ENCODE results near the gene OARD1. TPM values are rescaled to one million over a fixed set of nuclear protein-coding genes. Genes with fewer than 3 reads are reported as not detected.

The OARD1 gene
- total RNA-seq, 2 donors from 2014 or later: 22.9 to 27.2 TPM

DNA sequence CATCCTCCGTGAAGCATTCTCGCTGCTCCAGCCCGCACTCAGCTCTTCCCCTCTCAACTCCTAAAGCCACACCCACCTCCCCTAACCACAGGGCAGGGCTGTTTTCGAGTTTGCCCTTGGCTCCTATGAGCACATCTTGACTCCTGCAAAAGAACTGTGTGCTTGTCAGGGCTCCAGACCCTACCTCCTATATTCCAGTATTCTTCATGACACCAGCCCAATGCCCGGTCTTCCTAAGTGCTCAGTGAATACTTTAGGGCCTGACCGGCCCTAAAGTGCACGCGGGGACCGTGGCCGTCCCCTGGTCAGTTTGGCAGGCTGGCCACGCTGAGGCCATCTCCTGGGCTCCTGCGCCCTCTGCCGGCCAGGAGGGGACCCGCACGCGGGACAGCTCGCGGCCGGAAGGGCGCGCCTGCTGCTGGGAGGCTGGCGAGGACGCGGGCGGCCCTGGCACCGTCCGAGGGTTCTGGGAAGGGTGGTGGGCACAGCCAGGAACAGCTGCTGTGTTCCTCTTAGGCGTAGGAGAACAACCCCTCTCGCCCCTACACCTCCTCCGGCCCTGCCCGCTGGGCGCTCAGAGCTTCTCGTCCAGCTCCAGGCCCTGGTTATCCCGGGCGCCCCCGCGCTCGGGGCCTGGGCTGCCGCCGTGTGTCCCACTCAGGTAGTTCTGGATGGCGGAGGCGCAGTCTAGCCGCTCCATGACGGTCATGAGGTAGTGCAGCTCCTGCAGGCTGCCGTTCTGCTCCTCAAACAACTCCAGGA, 44.2 kb downstream of the OARD1 start:
- H3K4me1 ChIP-seq (replicated peaks): no peaks in the 10 kb centered on the region
- intact Hi-C loops (cut with DNase I): loop anchor here (5.0 to 10.0 kb wide), 2 partner anchors 133 to 1046 kb away; no protein-coding TSS in a partner anchor
- H3K27ac ChIP-seq: peak overlapping the region; percentile 70 to 75
- peak; percentile 76 for DNase-seq (ENCODE audit: low spot score)
- TF ChIP-seq POLR2A (IDR thresholded peaks at IDR 0.05): no peak
- peak; percentile 48 for TF ChIP-seq POLR2AphosphoS5 (IDR thresholded peaks at IDR 0.05)
- TF ChIP-seq, protein P1, sequence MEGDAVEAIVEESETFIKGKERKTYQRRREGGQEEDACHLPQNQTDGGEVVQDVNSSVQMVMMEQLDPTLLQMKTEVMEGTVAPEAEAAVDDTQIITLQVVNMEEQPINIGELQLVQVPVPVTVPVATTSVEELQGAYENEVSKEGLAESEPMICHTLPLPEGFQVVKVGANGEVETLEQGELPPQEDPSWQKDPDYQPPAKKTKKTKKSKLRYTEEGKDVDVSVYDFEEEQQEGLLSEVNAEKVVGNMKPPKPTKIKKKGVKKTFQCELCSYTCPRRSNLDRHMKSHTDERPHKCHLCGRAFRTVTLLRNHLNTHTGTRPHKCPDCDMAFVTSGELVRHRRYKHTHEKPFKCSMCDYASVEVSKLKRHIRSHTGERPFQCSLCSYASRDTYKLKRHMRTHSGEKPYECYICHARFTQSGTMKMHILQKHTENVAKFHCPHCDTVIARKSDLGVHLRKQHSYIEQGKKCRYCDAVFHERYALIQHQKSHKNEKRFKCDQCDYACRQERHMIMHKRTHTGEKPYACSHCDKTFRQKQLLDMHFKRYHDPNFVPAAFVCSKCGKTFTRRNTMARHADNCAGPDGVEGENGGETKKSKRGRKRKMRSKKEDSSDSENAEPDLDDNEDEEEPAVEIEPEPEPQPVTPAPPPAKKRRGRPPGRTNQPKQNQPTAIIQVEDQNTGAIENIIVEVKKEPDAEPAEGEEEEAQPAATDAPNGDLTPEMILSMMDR (IDR thresholded peaks at IDR 0.05): peak; percentile 91 to 99 (median 96)
- 3% methylated on average over 37 of the region's 45 CpGs for WGBS
- H3K9me3 ChIP-seq: no peaks in the 10 kb centered on the region
- no peaks in the 10 kb centered on the region for H3K27me3 ChIP-seq (replicated peaks; ENCODE audit: insufficient read depth)
- no peaks in the 10 kb centered on the region for H3K36me3 ChIP-seq
- peak overlapping the region; percentile 33 to 41 for H3K4me3 ChIP-seq

GRCh38 chr6:41027241-41027640, 44.9 kb downstream of the OARD1 start:
- no peak for DNase-seq (ENCODE audit: low spot score)
- H3K27me3 ChIP-seq (replicated peaks; ENCODE audit: insufficient read depth): no peaks in the 10 kb centered on the region
- H3K9me3 ChIP-seq: no peaks in the 10 kb centered on the region
- H3K4me1 ChIP-seq (replicated peaks): no peaks in the 10 kb centered on the region
- intact Hi-C loops (cut with DNase I): loop anchor here (5.0 to 10.0 kb wide), 2 partner anchors 132 to 1045 kb away; no protein-coding TSS in a partner anchor
- peak overlapping the region in 1 of 2 donors; percentile 75 for H3K27ac ChIP-seq
- H3K36me3 ChIP-seq: no peaks in the 10 kb centered on the region
- TF ChIP-seq POLR2A (IDR thresholded peaks at IDR 0.05): no peak
- TF ChIP-seq POLR2AphosphoS5 (IDR thresholded peaks at IDR 0.05): no peak
- TF ChIP-seq, protein P1 (IDR thresholded peaks at IDR 0.05): no peak
- peak overlapping the region; percentile 33 to 41 for H3K4me3 ChIP-seq
- WGBS: 45% methylated on average over 4 of the region's 4 CpGs

DNA sequence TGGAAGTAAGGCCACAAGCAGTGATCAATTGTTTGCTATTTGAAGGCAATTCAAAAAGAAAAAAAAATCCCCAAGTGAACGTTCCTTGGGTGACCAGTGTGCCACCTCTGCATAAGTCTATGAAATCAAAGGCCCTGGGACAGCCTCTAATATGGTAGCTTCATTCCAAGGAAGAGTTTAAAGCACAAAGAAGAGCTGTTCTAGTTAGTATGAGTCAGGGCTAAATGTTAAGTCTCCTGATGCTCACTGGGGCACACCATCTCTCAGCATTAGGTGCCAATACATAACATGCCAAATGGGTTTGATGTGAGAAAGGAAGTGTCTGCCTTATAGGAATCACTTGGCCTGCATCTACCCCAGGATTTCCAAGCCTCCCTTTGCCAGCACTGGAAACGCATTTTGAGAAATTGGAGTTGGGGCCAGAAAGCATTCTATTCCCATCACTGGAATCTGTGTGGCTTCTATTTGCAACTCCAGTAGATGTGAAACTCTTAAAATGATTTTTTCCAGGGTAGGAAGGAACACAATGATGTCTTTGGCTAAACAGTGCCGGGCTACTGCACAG, 46.1 kb downstream of the OARD1 start:
- no peaks in the 10 kb centered on the region for H3K4me1 ChIP-seq (replicated peaks)
- intact Hi-C loops (cut with DNase I): loop anchor here (5.0 to 10.0 kb wide), 2 partner anchors 131 to 1044 kb away; no protein-coding TSS in a partner anchor
- no peak overlapping the region for H3K4me3 ChIP-seq
- no peaks in the 10 kb centered on the region for H3K9me3 ChIP-seq
- DNase-seq (ENCODE audit: low spot score): no peak
- H3K36me3 ChIP-seq: no peaks in the 10 kb centered on the region
- TF ChIP-seq POLR2AphosphoS5 (IDR thresholded peaks at IDR 0.05) (no peak), POLR2A (IDR thresholded peaks at IDR 0.05) (no peak)
- TF ChIP-seq, protein P1 (IDR thresholded peaks at IDR 0.05): no peak
- 82% methylated on average over 3 of the region's 3 CpGs for WGBS
- H3K27ac ChIP-seq: no peak overlapping the region
- no peaks in the 10 kb centered on the region for H3K27me3 ChIP-seq (replicated peaks; ENCODE audit: insufficient read depth)

- TF ChIP-seq POLR2AphosphoS5 (IDR thresholded peaks at IDR 0.05): no peak
- TF ChIP-seq, protein P1 (IDR thresholded peaks at IDR 0.05): no peak
- intact Hi-C loops (cut with DNase I): loop anchor here (10.0 kb wide), 1 partner anchor 128 kb away; no protein-coding TSS in a partner anchor
- Histone ChIP-seq H3K4me3 (no peak overlapping the region), H3K36me3 (no peaks in the 10 kb centered on the region), H3K27me3 (replicated peaks; ENCODE audit: insufficient read depth) (no peaks in the 10 kb centered on the region), H3K9me3 (no peaks in the 10 kb centered on the region), H3K4me1 (replicated peaks) (no peaks in the 10 kb centered on the region), H3K27ac (no peak overlapping the region)
- no peak for DNase-seq (ENCODE audit: low spot score)
- 87% methylated on average over 3 of the region's 3 CpGs for WGBS
Observed at GRCh38 chr6:41023114-41023513, 49.0 kb downstream of the OARD1 start.
